ENCODE measurements around the gene NEK7.

Gene NEK7

DNA sequence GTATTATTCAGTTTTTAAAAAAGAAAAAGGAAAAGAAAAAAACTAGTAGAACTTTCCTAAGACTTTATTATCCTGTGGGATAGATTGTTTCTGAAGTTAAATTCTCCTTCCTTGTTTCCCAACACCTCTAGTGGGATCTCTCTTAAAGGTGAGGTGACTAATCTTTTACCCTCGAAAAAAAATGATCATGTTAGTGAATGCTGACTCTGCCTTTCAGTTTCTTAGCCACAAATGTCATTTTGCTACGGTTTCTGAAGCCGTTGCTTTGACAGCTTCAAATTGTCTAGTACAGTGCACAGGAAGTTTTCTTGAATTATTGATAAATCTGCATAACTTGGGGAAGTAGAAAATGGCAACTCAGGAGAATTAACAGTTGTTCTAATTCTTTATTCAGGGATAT is 13.0 kb upstream of the NEK7 start:
- no peak for DNase-seq

DNA sequence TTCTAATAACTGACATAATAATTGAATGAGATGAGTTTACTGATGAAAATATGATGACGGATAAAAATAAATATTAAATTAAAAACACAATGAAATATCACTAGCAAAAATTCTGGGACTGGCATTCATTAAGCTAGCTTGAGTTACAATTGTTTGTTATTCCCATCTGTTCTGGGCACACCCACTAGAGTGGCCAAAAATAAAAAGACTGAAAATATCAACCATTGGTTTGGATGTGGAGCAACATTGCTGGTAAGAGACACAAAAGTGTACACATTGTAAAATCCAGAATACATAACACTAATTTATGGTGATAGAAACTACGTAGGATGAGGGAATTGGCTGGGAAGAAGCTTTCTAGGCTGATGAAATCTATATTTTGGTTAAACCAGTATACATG is 9.6 kb upstream of the NEK7 start:
- DNase-seq = no peak

DNA sequence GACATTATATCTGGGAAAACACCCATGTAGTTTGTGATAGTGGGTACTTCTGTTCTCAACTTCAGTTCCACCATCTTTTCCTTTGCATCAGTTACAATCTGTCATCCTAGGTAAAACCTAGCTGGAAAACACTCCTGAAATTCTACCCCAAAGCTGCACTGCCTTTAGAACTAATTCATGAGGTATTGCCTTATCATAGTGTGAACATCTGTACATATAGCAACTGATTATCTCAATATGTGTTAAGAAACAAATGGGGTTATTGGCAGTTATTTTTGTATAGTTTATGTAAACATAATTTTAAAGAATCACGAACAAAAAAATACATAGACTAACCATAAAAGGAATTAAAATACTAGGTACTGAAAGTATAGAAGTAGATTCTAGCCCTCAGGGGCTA is 6.4 kb upstream of the NEK7 start:
- DNase-seq = no peak

DNA sequence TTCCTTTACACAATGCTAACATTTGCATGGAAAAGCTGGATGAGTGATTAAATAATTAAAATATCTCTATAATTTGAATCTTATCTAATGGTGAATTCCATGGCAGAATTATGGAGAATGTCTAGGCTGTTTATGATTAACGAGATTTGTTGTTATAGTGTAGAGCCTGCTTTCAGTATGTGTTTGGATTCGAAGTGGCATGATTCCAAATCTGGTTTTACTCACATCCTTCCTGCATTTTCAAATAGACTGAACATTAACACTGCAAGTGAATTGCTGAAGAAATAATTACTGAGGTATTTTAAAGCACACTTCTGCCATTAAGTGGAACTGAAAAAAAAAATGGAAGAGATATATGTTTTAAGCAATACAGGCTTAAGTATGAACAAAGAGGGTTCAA is 5.1 kb upstream of the NEK7 start:
- no peak for DNase-seq

DNA sequence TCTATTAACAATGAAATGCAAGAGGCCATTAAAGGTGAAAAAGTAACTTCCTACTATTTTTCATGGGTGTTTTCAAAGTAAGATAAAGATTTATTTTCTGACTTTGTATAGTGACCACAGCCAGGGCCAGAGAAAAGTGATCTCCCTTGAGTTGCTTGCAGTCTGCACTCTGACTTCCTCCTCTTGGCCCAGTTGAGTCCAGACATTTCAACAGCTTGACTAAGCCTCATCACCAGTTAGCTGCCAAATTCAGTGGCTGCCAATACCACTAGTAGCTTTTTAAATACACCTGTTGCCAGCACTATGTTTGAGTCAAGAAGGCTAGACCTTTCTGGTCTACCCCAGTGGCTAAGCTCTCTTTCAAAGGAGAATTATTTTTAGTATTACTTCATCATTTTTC is 3.7 kb upstream of the NEK7 start:
- no peak for DNase-seq

DNA sequence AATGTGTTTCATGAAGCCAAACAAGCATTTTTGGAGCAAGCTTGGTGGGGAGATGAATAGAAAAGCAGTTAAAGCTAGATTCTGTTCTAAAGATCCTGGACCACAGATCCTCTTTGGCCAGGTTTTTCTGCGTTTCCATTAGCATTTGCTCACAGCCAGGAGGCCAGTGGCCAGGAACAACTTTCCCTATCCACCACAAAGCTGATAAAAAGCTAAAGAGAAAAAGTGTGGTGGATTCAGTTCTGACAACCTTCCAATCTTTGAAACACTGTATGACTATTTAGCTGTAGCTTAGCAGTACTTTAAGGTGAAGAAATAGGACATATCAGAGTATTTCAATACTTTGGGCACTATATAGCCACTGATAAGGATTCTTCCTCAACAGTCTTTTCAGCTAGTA is 3.0 kb upstream of the NEK7 start:
- DNase-seq = no peak

DNA sequence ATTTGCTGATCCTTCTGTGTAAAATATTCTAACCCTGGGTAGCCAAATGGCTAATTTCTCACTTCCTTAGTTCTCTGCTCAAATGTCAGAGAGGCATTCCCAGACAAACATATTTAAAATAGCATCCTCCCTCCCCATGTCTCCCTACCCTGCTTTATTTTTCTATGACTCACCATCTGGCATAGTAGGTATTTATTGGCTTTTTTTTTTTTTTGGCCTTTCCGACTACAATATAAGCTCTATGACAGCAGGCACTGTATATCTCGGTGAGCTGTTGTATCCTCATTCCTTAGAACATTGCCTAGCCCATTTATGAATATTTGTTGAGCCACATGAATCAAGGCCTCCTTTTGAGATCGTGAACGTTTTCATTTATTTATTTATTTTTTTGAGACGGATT is 1.5 kb upstream of the NEK7 start:
- no peak for DNase-seq

DNA sequence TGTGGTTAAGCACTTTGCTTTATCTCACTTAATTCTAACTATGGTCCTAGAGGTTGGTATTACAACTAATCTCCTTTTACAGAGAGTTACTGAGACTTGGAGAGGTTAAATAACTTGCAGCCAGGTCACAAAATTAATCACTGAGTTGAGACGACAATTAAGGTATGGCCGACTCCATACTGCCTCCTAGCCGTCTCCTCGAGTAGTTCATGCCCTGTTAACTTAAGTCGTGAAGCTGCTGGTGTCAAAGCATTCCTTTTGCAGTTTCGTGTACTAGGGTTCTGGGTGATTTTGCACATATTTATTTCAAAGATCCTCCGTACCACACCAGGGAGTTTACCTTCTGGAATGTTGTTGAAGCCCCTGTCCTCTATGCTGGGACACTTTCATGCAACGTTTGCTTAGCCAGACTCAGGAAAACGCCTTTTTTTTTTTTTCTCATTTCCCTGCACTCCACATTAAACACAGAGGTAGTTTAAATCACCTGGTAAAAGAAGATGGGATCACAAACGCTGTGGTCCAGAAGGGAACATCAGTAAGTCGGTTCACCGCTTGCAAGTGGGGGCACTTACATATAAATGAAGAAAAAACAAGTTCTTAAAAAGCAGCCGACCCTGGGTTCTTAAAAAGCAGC is 570 bp upstream of the NEK7 start:
- peak in 15 of 56 donors; percentile 1 to 50 (median 16) for DNase-seq

DNA sequence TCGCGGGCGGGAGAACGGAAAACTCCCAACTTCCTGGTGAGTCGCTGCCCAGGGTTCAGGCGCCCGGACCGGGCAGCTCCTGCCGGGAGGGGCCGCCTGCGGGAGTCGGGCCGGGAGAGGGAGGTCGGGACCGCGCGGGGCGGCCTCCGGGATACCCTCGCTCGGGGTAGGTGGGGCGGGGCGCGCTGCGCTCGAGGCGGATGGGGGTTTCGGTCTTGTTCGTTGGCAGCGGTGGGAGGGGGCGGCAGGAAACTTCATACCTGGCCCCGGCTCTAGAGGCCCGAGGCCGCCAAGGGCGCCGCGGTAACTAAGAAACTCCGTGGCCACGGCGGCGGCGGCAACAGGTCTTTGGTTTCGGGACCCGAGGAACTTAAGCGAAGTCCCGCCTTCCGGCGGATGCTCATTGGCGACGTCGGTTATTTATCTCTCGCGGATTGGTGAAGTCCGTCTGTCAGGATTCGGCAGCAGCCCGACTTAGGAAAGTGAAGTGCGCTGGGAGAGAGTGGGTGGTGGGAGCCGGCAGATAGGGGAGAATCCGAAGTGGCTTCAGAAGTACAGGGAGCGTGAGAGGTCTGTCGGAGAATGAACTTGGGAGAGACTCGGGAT is 546 bp downstream of the NEK7 start:
- DNase-seq = peak; percentile 15 to 93 (median 84)

DNA sequence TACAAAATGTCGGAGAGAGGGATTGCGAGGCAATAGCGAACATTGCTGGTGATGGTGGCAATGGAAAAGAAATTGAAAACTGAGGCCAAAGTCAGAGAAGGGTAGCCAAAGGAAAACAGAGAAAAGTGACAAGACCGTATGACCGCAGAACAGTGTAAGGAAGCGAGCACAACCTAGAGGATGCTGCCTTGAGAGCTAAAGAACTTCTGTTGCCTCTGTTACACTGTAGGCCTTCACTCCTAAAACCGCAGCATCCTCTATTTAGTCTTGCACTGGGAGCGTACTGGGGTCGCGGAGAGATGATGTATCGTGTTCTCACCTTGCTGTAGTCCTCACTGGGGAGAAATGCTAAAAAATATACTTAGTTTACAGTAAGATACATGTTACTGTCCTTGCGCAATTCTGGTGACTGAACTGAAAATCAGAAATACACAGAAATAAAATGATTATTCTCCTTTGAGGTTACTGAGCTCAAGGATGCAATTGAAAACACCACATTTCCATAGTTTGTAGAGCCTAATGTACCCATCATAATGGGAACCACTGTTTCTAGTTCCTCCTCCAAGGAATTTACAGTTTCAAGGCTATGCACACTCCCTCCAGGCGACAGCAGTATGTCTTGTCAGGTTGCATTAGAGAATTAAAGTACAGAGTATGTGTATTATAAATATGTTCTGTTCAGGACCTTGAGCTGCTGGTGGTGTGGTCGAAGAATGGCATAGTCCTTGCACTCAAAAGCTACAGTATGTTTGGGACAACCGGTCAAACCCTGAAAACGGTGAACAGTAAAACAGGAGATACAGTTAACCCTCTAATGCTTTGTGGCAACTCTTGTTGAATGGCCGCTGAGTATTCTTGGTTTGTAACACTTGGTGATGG is 1.3 kb downstream of the NEK7 start:
- DNase-seq = peak in 8 of 56 donors; percentile 6 to 44 (median 27)

DNA sequence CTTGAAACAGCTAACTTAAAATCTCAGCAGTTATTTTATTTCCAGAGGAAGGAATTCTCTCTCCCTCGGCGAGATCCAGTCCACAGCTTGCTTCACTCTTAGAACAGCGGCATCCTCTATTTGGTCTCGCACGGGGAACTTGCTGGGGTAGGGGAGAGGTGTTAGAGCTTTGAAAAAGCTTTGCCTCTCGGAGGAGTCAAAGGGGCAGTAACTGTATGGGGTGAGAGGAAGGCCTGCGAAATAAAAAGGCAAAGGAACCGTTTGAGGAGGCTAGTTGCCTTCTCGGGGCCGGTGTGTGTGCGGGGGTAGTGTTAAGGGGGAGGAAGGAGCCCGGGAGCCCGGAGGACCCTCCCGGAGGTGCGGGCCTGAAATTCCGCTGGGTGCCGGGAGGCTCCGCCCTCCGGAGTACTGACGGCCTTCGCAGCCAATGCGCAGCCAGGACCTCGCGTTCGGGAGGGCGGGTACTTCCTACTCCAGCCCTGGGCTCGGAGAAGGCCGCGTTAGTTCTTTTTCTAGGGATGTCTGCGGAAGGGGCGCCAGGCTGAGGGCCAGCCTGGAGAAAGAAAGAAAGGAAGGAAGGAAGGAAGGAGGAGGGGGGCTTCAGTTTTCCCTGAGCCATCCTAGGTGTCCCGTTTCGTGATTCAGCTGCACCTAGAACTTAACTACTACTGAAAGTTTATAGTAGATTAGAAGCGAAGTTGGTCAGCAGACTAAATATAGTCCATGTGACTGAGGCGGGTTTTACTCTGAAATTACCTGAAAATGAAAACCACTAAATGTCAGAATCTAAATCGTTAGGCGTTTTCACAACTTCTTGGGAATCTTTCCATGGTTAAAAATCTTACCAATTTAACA is 2.2 kb downstream of the NEK7 start:
- DNase-seq = peak; percentile 18 to 94 (median 84)

DNA sequence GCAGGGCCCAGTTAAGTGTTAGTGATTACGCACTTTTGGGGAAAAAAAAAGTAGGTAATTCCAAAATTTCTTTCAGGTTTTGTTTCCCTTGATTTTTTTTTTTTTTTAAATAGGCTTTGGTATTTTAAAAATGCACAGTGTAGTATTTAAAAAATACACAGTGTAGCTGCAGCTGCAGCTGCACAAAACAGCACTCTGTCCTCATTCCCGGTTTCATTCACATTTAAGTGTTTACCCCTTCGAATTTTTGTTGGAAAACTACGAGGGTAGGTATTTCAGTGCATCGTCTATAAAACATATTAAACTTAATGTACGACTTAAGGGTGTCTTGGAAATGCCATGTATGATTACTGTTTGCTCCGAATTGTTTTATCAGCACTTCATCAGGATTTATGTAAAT is 3.4 kb downstream of the NEK7 start:
- DNase-seq = no peak

DNA sequence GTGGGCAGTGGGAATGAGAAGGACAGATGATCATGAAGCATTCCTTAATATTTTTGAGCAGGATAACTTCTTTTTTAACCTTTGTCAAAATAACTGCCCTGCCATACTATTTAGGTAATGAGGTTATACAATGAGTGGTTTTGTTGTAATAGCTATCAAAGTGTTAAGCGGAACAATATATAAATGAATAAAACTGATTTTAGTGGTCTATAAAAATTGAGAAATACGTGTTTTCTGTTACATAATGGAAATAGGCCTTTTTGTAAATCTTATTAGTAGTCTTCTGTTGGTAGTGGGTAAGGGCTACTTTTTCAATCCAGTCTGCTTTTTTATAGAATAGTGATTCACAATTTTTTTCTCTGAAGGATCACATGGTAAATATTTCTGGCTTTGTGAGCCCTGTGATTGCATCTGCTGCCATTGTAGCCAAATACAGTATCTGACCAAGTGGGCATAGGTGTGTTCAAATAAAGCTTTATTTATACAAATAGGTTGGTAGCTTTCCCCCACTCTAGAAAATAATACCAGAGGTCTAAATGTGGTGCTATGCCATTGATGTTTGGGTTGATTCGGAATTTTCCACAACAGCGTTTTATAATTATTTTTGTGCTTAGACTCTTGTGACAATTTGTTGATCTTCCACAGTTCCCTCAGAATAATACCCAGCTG is 4.3 kb downstream of the NEK7 start:
- DNase-seq = no peak

DNA sequence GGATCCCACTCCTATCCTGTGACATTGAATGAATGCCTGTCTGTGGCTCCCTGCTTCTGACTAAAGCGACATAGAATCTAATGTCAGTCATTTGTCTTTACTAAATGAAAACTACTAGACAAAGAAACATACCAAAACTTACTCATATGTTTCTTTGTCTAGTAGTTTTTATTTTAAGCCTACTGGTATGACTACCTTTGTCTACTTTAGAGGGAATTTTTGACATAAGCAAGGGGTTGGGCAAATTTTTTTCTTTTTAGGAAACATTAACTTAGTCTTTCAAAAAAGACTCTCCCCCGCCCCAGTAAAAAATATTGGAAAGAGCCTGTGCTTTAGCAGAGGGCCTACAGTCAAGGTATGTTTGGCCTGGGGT is 4.9 kb downstream of the NEK7 start:
- DNase-seq = no peak

DNA sequence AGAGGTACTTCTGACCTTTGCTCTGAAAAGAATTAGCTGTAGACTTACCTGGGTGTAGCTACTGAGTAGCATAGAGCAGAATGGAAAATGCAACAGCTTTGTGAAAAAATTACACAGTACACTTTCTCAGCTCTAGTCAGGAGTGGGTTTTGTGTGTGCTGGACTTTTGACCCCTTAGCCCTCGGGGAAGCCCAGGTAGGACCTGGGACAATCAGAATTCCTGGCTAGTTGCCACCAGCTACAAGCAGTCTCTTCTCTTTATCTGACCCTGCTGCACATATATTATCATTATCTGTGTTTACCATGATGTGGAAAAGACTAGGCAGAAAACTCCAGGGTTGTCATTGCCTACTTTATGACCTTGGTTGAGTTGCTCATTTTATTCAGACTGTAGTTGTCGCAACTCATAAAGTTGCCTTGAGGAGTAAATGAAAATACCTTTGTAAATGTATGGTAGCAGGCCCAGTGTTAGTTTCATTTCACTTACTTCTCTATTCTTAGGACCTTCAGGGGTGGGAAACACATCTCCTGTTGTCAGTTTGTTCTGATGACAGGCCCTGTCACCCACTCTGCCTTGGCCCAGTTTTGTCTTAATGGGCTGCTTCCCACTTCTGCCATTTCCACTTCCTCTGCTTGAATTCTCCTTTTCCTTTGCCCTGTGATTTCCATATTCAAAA is 5.4 kb downstream of the NEK7 start:
- DNase-seq = peak in 1 of 56 donors; percentile 1

DNA sequence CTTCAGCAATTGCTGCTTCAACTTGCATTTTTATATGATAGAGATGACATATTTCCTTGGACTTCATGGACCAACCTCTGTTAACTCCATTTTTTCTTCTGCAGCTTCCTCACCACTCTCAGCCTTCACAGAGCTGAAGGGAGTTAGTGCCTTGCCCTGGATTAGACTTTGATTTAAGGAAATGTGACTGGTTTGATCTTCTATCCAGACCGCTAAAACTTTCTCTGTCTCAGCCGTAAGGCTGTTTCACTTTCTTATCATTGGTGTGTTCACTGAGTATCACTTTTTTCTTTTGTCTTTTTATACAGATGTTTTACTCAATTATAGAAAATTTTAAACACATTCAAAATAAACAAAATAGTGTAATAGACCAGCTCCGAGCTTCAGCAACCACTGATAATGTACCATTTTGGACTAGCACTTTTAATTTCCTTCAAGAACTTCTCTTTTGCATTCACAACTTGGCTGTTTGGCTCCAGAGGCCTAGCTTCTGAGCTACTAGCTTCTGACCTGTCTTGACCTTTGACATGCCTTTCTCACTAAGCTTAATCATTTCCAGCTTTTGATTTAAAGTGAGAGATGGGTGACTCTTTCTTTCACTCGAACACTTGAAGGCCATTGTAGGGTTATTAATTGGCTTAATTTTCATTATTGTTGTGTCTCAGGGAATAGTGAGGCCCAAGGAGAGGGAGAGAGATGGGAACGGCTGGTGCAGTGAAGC is 9.3 kb downstream of the NEK7 start:
- no peak for DNase-seq

DNA sequence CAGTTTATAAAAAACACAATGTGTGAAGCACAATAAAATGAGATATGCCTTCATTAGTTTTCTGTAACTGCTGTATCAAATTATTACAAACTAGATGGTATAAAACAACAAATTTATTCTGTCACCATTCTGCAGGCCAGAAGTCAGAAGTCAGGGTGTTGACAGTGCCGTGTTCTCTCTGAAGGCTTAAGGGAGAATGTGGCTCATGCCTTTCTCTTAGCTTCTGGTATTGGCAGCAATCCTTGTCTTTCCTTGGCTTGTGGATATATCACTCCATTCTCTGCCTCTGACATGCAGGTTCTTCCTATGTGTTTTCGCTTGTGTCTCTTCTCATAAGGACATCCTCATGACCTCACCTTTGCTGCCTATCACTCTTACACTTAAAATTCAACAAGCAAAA is 10.1 kb downstream of the NEK7 start:
- no peak for DNase-seq

DNA sequence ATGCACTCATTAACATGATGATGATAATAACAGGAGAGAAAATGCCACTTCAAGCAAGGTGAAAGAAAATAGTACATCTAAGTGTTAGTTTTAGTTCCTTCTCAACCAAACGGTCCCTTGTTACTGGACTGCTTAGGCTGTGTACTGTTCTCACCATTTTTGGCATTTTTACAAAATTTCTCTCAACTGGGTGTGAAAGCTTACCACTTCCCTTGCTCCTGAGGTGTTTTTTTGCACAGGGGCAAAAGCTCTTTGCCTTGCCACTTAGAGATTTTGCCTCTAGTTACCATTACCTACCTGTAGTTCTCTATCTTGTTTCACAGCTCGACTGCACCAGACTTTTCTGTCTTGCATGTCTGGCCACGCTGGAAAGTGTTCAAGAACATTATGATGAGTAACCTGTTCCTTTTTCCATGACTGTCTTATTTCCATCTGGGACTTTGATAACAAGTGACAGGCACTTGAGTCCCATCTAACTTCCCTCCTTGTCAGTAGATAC is 10.7 kb downstream of the NEK7 start:
- DNase-seq = no peak

DNA sequence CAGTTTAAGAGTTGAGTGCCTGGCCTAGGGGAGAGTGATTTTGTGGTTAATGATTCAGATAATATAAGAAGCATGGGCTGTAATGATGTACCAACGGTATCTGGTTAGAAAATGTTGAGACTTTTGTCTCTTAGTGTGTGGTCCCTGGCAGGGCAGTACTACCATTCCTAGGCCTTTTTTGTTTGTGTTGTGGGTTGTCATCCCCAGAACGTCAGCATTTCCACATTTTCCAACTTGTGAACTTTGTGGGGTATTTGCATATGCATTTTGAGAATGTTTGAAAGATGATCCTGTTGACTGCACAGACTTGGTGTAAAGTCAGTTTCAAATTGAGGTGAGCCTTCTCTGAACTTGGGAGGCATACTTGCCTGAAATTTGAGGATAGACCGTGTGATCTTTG is 11.4 kb downstream of the NEK7 start:
- no peak for DNase-seq

DNA sequence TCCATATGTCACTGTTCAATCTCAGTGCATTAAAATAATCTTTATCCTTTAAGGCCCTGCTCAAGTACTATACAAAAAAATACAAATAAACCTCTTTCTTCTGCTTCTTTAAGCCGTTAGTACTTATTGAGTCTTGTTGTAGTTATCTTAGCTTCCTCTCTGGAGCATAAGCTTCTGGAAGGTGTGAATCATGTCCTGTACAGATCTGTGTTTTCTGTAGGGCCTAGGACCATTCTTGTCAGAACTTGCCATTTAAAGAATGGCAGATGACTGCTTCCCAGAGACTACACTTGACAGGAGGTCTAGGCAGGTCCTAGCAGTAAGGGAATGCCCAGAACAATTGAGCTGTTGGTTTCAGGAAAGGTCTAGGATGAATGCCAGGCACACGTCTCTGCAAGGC is 12.9 kb downstream of the NEK7 start:
- no peak for DNase-seq

All from amygdala (tissue), 56 donors.